GM10266 (cell line): ENCODE results near the gene CCDC148.

ENCODE experiments used
- DNase-seq: peaks from one replicate; pipeline ENCODE4 v3.0.0; 2012; ENCODE audit errors: extremely low spot score
- CTCF ChIP-seq: IDR thresholded peaks from 2 replicates; pipeline ENCODE4 v1.5.1; 2012; ENCODE audit warnings: mild to moderate bottlenecking, low read depth; ENCODE audit not compliant: control insufficient read depth, insufficient read depth; ENCODE audit errors: missing control alignments

CCDC148 gene

GRCh38 chr2:158498749-158499136, 42.2 kb upstream of the CCDC148 start:
- no peak for TF ChIP-seq CTCF
- DNase-seq = no peak

- TF ChIP-seq CTCF = no peak
- no peak for DNase-seq
These were observed 41.6 kb upstream of the CCDC148 start for GRCh38 chr2:158498043-158498748.

DNA sequence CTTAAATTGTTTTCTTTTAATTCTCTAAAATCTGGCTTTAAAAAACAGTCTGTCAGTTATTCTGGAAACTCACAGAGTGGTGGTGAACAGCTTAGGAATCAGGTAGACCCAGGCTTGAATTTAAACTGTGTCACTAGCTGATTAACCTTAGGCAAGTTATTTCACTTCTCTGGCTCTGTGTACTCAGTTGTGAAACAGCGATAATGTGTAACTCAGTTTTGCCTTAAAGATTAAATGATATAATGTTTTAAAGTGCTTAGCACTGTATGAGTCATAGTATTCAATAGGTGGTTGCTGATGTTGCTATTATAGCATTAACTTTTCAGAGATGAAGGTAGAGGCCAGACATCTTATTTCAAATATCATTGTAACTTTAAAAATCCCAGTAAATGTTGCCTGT, 40.9 kb upstream of the CCDC148 start:
- no peak for DNase-seq
- TF ChIP-seq CTCF = no peak

GRCh38 chr2:158496986-158497385, 40.4 kb upstream of the CCDC148 start:
- TF ChIP-seq CTCF = no peak

DNA sequence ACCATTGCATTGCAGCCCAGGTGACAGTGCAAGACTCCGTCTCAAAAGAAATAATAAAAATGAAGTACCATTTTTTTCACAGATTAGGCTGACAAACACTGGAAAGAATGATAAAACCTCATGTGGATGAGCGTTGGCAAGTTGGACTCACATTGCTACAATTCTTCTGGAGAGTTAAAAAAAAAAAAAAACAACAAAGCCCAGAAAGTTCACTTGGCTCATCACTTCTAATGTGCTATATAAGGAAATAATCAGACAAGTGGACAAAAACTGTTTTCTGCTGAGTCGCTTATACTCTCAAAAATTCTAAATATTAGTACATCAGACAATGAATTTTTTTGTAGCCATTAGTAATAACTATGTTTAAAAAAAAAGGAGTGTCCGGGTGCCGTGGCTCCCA, 38.6 kb upstream of the CCDC148 start:
- no peak for DNase-seq
- TF ChIP-seq CTCF = no peak

More at GRCh38 chr2:158496986-158497385, 40.4 kb upstream of the CCDC148 start:
- DNase-seq = no peak

DNA sequence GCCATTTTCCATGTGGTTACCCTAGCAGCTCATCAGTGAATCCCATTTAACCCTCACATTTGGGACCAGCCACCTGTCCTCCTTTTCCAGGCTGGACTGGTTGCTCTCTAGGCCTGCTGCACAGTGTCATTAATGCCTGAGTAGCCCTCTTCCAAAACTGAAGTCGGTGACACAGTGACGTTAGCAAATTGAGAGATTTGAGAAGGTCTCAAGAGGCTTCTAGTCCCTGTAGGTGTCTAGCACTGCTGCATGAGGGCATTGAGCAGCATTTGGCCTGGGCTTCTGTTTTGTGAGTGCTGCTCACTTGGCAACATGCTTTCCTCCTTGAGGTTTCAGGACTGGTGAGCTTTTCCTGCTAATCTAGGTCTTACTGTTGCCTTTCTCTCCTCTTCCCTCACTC, 36.9 kb upstream of the CCDC148 start:
- no peak for TF ChIP-seq CTCF
- DNase-seq = no peak

GRCh38 chr2:158491072-158491471, 34.5 kb upstream of the CCDC148 start:
- no peak for DNase-seq

More at GRCh38 chr2:158491072-158491471, 34.5 kb upstream of the CCDC148 start:
- no peak for TF ChIP-seq CTCF
